Measurements from ENCODE around the gene KHDRBS2.

GRCh38 chr6:62089781-62090180, 196.2 kb downstream of the KHDRBS2 start:
- TF ChIP-seq CTCF (IDR thresholded peaks at IDR 0.05; ENCODE audit: insufficient read depth, low read length, poor library complexity, severe bottlenecking) (no peak), EZH2phosphoT487 (conservative IDR thresholded peaks at IDR 0.05; ENCODE audit: low read length) (no peak)
